Body of pancreas (tissue), 4 donors: Measurements from ENCODE around the gene DBN1. TPM values are rescaled to one million over a fixed set of nuclear protein-coding genes. Genes with fewer than 3 reads are reported as not detected.

ENCODE experiments used
- ATAC-seq: fragments of 150-250 bp; one replicate; pipeline ENCODE4 v1.9.1; 2016
- DNase-seq, 4 donors: peaks; one replicate each; pipeline ENCODE4 v3.0.0-alpha.2; 2019
- H3K27ac ChIP-seq, 4 donors: fragments of 200-600 bp; sonication (generic); 1 replicate in 3 of 4; 2 replicates in 1 of 4; pipeline versions ENCODE4 v1.5.1 to v1.6.1; 2016 to 2019; ENCODE audit warnings: mild to moderate bottlenecking in 1 of 4, mixed read lengths in 1 of 4, moderate library complexity in 1 of 4
- H3K27me3 ChIP-seq, 2 donors: fragments of 200-600 bp; sonication (generic); one replicate each; pipeline ENCODE4 v1.6.0; 2016; ENCODE audit warnings: mild to moderate bottlenecking in 1 of 2
- H3K36me3 ChIP-seq, 2 donors: fragments of 200-600 bp; sonication (generic); replicated peaks in 1 of 2; 2 replicates each; pipeline ENCODE4 v1.5.1; 2016; ENCODE audit warnings: low read depth in 2 of 2; ENCODE audit not compliant: insufficient read depth in 1 of 2
- H3K4me1 ChIP-seq: fragments of 200-600 bp; sonication (generic); one replicate; pipeline ENCODE4 v1.6.0; 2016
- H3K4me3 ChIP-seq, 2 donors: fragments of 200-600 bp; sonication (generic); 1 replicate in 1 of 2; 2 replicates in 1 of 2; pipeline ENCODE4 v1.5.1; 2016 to 2019
- H3K9me3 ChIP-seq, 3 donors: fragments of 200-600 bp; sonication (generic); 1 replicate in 2 of 3; 2 replicates in 1 of 3; pipeline ENCODE4 v1.5.1; 2016
- POLR2A ChIP-seq, 3 donors: fragments of 450-650 bp; IDR thresholded peaks; one replicate each; pipeline ENCODE4 v1.6.1; 2016; ENCODE audit warnings: antibody characterized with exemption in 3 of 3, mild to moderate bottlenecking in 2 of 3
- WGBS, 2 donors: methylation state at CpG; one replicate each; pipeline ENCODE4 v1.1.5; 2017; 5-methylcytosine and 5-hydroxymethylcytosine counted together
- intact Hi-C: fragments of 100-400 bp; cut with DNase I; formaldehyde crosslinking; loops from one replicate; pipeline ENCODE4 v1.15.1; 2023
- total RNA-seq, 2 donors: library from RNA; depleted of rRNA; stranded (reverse); fragments of >200 nt; gene quantifications; one replicate each; pipeline ENCODE4 v1.1.0, GENCODE V29; 2016
- TF ChIP-seq, protein P1 (sequence below), 7 experiments: fragments of 450-650 bp in 4 of 7; fragments of 200-600 bp in 3 of 7; sonication (generic) in 3 of 7; IDR thresholded peaks; one replicate each; pipeline ENCODE4 v1.5.1; 2016 to 2019; ENCODE audit warnings: antibody characterized with exemption in 7 of 7

DBN1 gene
- total RNA-seq, 2 donors from 2014 or later, result 28.0 to 29.0 TPM

DNA sequence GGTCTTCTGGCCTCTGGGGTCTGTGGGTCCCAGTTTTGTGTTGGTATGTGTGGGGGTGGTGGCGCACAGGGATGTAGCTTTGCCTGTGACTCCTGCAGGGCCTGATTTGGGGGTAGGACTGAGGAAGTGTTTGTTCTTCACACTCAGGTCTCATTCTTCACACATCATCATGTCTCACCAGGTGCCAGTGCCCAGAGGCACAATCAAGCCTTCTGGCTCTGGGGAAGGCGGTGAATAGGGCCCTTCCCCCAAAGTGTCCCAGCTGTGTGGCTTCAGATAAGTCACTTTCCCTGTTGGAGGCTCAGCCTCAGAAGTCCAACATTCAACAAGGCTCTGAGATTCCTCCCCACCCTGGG is 5.1 kb downstream of the DBN1 start:
- no peak overlapping the region for H3K27ac ChIP-seq
- ATAC-seq, result no peak
- H3K27me3 ChIP-seq, result no peaks in the 10 kb centered on the region

DNA sequence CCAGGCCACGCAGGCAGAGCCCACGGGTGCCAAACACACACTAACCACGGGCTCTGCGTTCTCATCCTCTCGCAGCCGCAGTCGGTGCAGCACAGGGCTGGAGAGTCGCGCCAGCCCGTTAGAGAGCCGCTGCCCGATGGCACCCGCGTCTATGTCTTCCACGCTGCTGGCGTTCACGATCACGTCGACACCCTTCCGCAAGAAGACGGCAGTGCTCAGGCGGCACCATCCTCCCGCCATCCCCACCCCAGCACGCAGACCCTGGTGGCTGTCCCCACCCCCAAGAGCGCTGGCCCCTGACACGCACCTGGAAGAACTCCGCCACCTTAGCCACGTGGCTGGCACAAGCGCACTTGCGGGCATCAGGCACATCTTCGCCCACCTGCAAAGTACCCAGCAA is 6.0 kb downstream of the DBN1 start:
- WGBS, 2 donors, result 94 to 98% methylated on average over 20 to 31 of the region's 31 CpGs
- ATAC-seq (no peak), DNase-seq (no peak)
- Histone ChIP-seq H3K27me3 (no peaks in the 10 kb centered on the region), H3K36me3 (no peaks in the 10 kb centered on the region), H3K4me3 (no peak overlapping the region), H3K4me1 (peaks cover 12% of the 10 kb centered on the region), H3K27ac (no peak overlapping the region), H3K9me3 (no peaks in the 10 kb centered on the region)
- intact Hi-C loops, result no loop called here
- no peak for TF ChIP-seq POLR2A (IDR thresholded peaks at IDR 0.05)
- TF ChIP-seq, protein P1, sequence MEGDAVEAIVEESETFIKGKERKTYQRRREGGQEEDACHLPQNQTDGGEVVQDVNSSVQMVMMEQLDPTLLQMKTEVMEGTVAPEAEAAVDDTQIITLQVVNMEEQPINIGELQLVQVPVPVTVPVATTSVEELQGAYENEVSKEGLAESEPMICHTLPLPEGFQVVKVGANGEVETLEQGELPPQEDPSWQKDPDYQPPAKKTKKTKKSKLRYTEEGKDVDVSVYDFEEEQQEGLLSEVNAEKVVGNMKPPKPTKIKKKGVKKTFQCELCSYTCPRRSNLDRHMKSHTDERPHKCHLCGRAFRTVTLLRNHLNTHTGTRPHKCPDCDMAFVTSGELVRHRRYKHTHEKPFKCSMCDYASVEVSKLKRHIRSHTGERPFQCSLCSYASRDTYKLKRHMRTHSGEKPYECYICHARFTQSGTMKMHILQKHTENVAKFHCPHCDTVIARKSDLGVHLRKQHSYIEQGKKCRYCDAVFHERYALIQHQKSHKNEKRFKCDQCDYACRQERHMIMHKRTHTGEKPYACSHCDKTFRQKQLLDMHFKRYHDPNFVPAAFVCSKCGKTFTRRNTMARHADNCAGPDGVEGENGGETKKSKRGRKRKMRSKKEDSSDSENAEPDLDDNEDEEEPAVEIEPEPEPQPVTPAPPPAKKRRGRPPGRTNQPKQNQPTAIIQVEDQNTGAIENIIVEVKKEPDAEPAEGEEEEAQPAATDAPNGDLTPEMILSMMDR (IDR thresholded peaks at IDR 0.05), result no peak

More for the DNA sequence above, 5.1 kb downstream of the DBN1 start:
- Histone ChIP-seq H3K9me3 (no peaks in the 10 kb centered on the region), H3K4me1 (peaks cover 17% of the 10 kb centered on the region), H3K36me3 (no peaks in the 10 kb centered on the region), H3K4me3 (no peak overlapping the region)
- no peak for TF ChIP-seq POLR2A (IDR thresholded peaks at IDR 0.05)
- TF ChIP-seq, protein P1 (IDR thresholded peaks at IDR 0.05), result no peak
- 92 to 100% methylated on average over 1 to 2 of the region's 2 CpGs for whole genome bisulfite sequencing, 2 donors
- DNase-seq, result no peak
- intact Hi-C loops, result no loop called here

DNA sequence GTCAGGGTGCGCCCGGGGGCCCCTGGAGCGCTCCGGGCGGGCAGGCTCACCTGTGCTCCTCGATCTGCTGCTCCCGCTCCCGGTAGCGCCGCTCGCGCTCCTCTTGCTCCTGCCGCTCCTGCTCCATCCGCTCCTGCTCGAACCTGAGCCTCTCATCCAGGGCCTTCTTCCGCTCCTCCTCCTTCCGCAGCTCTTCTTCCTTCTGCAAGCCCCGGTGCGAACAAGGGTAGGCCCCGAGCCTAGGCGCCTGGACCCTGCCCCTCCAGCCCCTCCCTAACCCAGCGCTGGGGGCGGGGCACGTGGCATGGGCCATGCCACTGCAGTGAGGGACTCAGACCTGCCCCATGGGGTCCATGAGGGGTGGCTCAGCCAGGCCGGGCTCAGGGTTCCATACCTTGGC is 6.6 kb downstream of the DBN1 start:
- peaks cover 6% of the 10 kb centered on the region for H3K4me1 ChIP-seq
- WGBS, 2 donors, result 94 to 95% methylated on average over 24 to 25 of the region's 25 CpGs
- no peak for TF ChIP-seq POLR2A (IDR thresholded peaks at IDR 0.05)
- TF ChIP-seq, protein P1 (IDR thresholded peaks at IDR 0.05), result no peak
- H3K27ac ChIP-seq, result no peak overlapping the region
- DNase-seq, result no peak
- ATAC-seq, result no peak
- no peaks in the 10 kb centered on the region for H3K27me3 ChIP-seq
- intact Hi-C loops, result no loop called here
- H3K9me3 ChIP-seq, result no peaks in the 10 kb centered on the region
- no peaks in the 10 kb centered on the region for H3K36me3 ChIP-seq
- no peak overlapping the region for H3K4me3 ChIP-seq

DNA sequence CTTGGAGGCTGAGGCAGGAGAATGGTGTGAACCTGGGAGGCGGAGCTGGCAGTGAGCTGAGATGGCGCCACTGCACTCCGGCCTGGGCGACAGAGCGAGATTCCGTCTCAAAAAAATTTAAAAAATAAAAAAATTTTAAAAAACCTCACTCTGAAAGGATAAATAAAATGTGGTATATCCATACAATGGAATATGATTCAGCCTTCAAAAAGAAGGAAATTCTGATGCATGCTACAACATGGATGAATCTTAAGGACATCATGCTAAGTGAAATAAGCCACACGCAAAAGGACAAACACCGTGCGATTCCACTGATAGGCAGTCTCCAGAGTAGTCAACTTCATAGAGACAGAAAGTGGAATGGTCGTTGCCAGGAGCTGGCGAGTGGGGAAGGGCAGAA is 8.4 kb downstream of the DBN1 start:
- DNase-seq (no peak), ATAC-seq (no peak)
- intact Hi-C loops, result no loop called here
- no peaks in the 10 kb centered on the region for H3K4me1 ChIP-seq
- H3K9me3 ChIP-seq, result no peaks in the 10 kb centered on the region
- no peak overlapping the region for H3K27ac ChIP-seq
- H3K27me3 ChIP-seq, result no peaks in the 10 kb centered on the region
- 89 to 91% methylated on average over 11 of the region's 11 CpGs for WGBS, 2 donors
- no peak overlapping the region for H3K4me3 ChIP-seq
- TF ChIP-seq, protein P1 (IDR thresholded peaks at IDR 0.05), result no peak
- TF ChIP-seq POLR2A (IDR thresholded peaks at IDR 0.05), result no peak
- no peaks in the 10 kb centered on the region for H3K36me3 ChIP-seq

- no peak for ATAC-seq
- Histone ChIP-seq H3K4me1 (no peaks in the 10 kb centered on the region), H3K36me3 (no peaks in the 10 kb centered on the region), H3K27me3 (no peaks in the 10 kb centered on the region), H3K4me3 (no peak overlapping the region), H3K9me3 (no peaks in the 10 kb centered on the region), H3K27ac (no peak overlapping the region)
- no peak for TF ChIP-seq POLR2A (IDR thresholded peaks at IDR 0.05)
- TF ChIP-seq, protein P1 (IDR thresholded peaks at IDR 0.05), result no peak
- no peak for DNase-seq
- 73 to 84% methylated on average over 22 to 26 of the region's 27 CpGs for WGBS, 2 donors
- intact Hi-C loops, result no loop called here
Measured at GRCh38 chr5:177462021-177462670, 11.3 kb downstream of the DBN1 start.
